ENCODE measurements around the gene IBSP.

Gene IBSP

DNA sequence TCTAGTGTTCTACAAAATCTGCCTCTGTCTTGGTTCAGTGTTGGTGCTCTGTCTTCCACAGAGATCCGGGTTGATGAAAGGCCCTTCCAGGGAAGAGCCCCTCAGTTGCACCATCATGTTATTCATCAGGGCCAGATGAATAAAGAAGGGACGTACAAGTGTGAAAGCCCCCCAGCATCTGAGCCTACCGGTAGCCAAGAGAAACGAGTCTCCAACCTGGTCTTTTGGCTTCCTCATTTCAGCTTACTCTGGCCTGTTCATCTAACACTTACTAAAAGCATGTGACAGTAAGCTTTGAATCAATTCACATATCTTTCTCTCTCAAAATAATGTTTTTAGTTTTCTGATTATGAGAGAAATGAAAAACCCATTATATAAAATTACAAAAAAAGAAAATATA lies 52.6 kb downstream of the IBSP start:
- H3K4me1 ChIP-seq (ENCODE audit: control insufficient read depth in 2 of 2, insufficient read depth in 1 of 2, low read depth in 1 of 2, low read length in 2 of 2): no peaks in the 10 kb centered on the region
- H4K8ac ChIP-seq (ENCODE audit: low read depth, low read length): no peak overlapping the region
- H3K79me1 ChIP-seq (ENCODE audit: low read depth, low read length): no peaks in the 10 kb centered on the region
- H2BK5ac ChIP-seq (ENCODE audit: low read length): no peak overlapping the region
- no CpG with 5 or more reads among the region's 4 CpGs for WGBS, 2 donors (ENCODE audit: extremely low coverage in 2 of 2, insufficient read length in 2 of 2, insufficient replicate concordance in 1 of 2)
- no peak overlapping the region for H3K9ac ChIP-seq (ENCODE audit: low read depth, low read length, poor library complexity)
- no peak overlapping the region for H3K4me2 ChIP-seq (ENCODE audit: insufficient read depth, low read length, poor library complexity, severe bottlenecking)
- no peak overlapping the region for H3K23ac ChIP-seq (ENCODE audit: low read depth, low read length, poor library complexity)
- no peak overlapping the region for H3K14ac ChIP-seq (ENCODE audit: low read length)
- H2BK120ac ChIP-seq (ENCODE audit: low read depth, low read length): no peak overlapping the region
- no peak overlapping the region for H3K4me3 ChIP-seq (ENCODE audit: low read length in 2 of 2)
- H3K27ac ChIP-seq (replicated peaks; ENCODE audit: low read length): no peak overlapping the region
- H3K9me3 ChIP-seq (replicated peaks in 1 of 2; ENCODE audit: control insufficient read depth in 2 of 2, insufficient read depth in 1 of 2, low read depth in 1 of 2, low read length in 2 of 2): no peaks in the 10 kb centered on the region
- peaks cover 0 to 7% (median 0%) of the 10 kb centered on the region in 3 experiments for H3K27me3 ChIP-seq (ENCODE audit: control insufficient read depth in 3 of 3, insufficient read depth in 3 of 3, low read depth in 1 of 3, low read length in 3 of 3)
- H3K18ac ChIP-seq (ENCODE audit: low read length): no peak overlapping the region
- no peak overlapping the region for H4K91ac ChIP-seq (ENCODE audit: low read depth, low read length, poor library complexity)
- no peak overlapping the region for H3K4ac ChIP-seq (ENCODE audit: low read length)
- no peak overlapping the region for H2BK12ac ChIP-seq (ENCODE audit: low read length)
- DNase-seq (ENCODE audit: low spot score): no peak
- H2AFZ ChIP-seq (ENCODE audit: low read length): no peak overlapping the region
- no peak overlapping the region for H2AK5ac ChIP-seq (ENCODE audit: low read depth, low read length)
- no peaks in the 10 kb centered on the region for H3K36me3 ChIP-seq (replicated peaks in 1 of 2; ENCODE audit: control insufficient read depth in 2 of 2, insufficient read depth in 2 of 2, low read length in 2 of 2)
- H2BK15ac ChIP-seq (ENCODE audit: low read length): no peak overlapping the region

DNA sequence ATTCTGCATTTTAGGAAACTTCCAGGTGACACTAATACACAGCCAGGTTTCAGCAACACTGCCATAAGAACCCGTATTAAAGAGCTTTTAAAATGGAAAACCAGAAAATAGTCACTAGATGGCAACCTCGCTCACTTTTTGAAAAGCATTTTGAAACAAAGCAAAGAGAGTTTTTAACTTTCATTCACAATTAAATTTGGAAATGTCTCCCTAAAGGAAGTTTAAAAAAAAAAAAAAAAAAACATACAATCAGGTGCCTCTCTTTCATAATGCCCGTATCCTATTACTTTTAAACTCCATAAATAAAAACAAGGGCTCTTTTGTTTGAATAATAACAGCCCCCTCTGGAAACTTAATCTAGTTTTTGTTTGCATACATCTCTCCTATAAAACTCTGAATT lies 53.8 kb downstream of the IBSP start:
- Histone ChIP-seq H2BK5ac (ENCODE audit: low read length) (no peak overlapping the region), H3K36me3 (replicated peaks in 1 of 2; ENCODE audit: control insufficient read depth in 2 of 2, insufficient read depth in 2 of 2, low read length in 2 of 2) (no peaks in the 10 kb centered on the region), H3K79me1 (ENCODE audit: low read depth, low read length) (no peaks in the 10 kb centered on the region), H2AFZ (ENCODE audit: low read length) (peak overlapping the region; percentile 30), H2AK5ac (ENCODE audit: low read depth, low read length) (no peak overlapping the region), H3K9ac (ENCODE audit: low read depth, low read length, poor library complexity) (no peak overlapping the region), H3K23ac (ENCODE audit: low read depth, low read length, poor library complexity) (no peak overlapping the region), H3K4ac (ENCODE audit: low read length) (no peak overlapping the region), H3K27ac (replicated peaks; ENCODE audit: low read length) (no peak overlapping the region), H2BK12ac (ENCODE audit: low read length) (no peak overlapping the region), H3K18ac (ENCODE audit: low read length) (no peak overlapping the region), H3K27me3 (ENCODE audit: control insufficient read depth in 3 of 3, insufficient read depth in 3 of 3, low read depth in 1 of 3, low read length in 3 of 3) (peaks cover 0 to 7% (median 0%) of the 10 kb centered on the region in 3 experiments), H3K9me3 (replicated peaks in 1 of 2; ENCODE audit: control insufficient read depth in 2 of 2, insufficient read depth in 1 of 2, low read depth in 1 of 2, low read length in 2 of 2) (no peaks in the 10 kb centered on the region), H2BK120ac (ENCODE audit: low read depth, low read length) (no peak overlapping the region), H3K4me3 (ENCODE audit: low read length in 2 of 2) (no peak overlapping the region), H2BK15ac (ENCODE audit: low read length) (no peak overlapping the region), H4K91ac (ENCODE audit: low read depth, low read length, poor library complexity) (no peak overlapping the region), H3K4me1 (ENCODE audit: control insufficient read depth in 2 of 2, insufficient read depth in 1 of 2, low read depth in 1 of 2, low read length in 2 of 2) (no peaks in the 10 kb centered on the region), H3K14ac (ENCODE audit: low read length) (no peak overlapping the region), H4K8ac (ENCODE audit: low read depth, low read length) (no peak overlapping the region), H3K4me2 (ENCODE audit: insufficient read depth, low read length, poor library complexity, severe bottlenecking) (no peak overlapping the region)
- WGBS, 2 donors (ENCODE audit: extremely low coverage in 2 of 2, insufficient read length in 2 of 2, insufficient replicate concordance in 1 of 2): no CpG with 5 or more reads among the region's 3 CpGs
- peak; percentile 17 for DNase-seq (ENCODE audit: low spot score)

DNA sequence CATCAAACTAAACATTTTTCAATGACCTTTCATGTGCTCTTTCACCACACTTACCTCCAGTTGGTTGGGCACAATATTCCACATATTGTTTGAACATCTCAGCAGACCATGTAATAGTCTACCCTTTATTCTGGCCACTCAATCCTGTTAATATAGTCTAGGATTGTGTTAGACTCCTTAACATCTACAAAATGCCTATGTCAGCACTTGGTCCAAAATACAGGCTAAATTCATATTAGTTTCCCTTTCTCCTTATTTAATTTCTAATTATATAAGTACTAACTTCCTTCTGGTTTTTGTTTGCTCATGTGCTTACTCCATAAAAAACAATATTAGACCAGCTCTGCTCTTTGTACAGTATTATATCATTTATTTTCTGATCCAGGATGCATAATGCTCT lies 54.5 kb downstream of the IBSP start:
- Histone ChIP-seq H2BK120ac (ENCODE audit: low read depth, low read length) (no peak overlapping the region), H3K4ac (ENCODE audit: low read length) (no peak overlapping the region)

DNA sequence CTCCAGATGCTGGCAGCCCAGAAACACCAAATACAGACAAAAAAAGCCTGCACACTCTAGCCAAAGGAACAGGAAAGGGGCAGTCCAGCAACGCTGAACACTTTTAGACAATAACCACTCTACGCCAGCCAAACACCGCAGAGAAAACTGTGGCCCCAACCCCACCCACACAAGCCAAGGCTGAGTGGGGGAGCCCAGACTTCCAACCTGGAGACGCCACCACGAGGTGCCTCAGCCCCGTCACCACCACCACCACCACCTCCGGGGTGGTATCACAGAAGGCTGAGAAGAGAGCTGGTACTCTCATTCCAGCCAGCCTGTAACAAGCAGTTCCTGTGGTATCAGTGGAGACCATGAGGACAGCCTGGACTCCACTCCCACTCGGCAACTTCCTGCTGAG lies 56.2 kb downstream of the IBSP start:
- peak overlapping the region; percentile 53 for H4K91ac ChIP-seq (ENCODE audit: low read depth, low read length, poor library complexity)

More for the DNA sequence above, 54.5 kb downstream of the IBSP start:
- H3K4me3 ChIP-seq (ENCODE audit: low read length in 2 of 2): no peak overlapping the region
- H3K79me1 ChIP-seq (ENCODE audit: low read depth, low read length): no peaks in the 10 kb centered on the region
- no peak overlapping the region for H3K4me2 ChIP-seq (ENCODE audit: insufficient read depth, low read length, poor library complexity, severe bottlenecking)
- H2BK12ac ChIP-seq (ENCODE audit: low read length): no peak overlapping the region
- no peak overlapping the region for H3K18ac ChIP-seq (ENCODE audit: low read length)
- H3K36me3 ChIP-seq (replicated peaks in 1 of 2; ENCODE audit: control insufficient read depth in 2 of 2, insufficient read depth in 2 of 2, low read length in 2 of 2): no peaks in the 10 kb centered on the region
- no peak overlapping the region for H4K8ac ChIP-seq (ENCODE audit: low read depth, low read length)
- H3K9ac ChIP-seq (ENCODE audit: low read depth, low read length, poor library complexity): no peak overlapping the region
- no peak overlapping the region for H2AFZ ChIP-seq (ENCODE audit: low read length)
- H2BK5ac ChIP-seq (ENCODE audit: low read length): no peak overlapping the region
- no peaks in the 10 kb centered on the region for H3K4me1 ChIP-seq (ENCODE audit: control insufficient read depth in 2 of 2, insufficient read depth in 1 of 2, low read depth in 1 of 2, low read length in 2 of 2)
- H3K23ac ChIP-seq (ENCODE audit: low read depth, low read length, poor library complexity): no peak overlapping the region
- no peak overlapping the region for H3K27ac ChIP-seq (replicated peaks; ENCODE audit: low read length)
- H2AK5ac ChIP-seq (ENCODE audit: low read depth, low read length): no peak overlapping the region
- no peak for DNase-seq (ENCODE audit: low spot score)
- H3K14ac ChIP-seq (ENCODE audit: low read length): no peak overlapping the region
- H4K91ac ChIP-seq (ENCODE audit: low read depth, low read length, poor library complexity): no peak overlapping the region
- H2BK15ac ChIP-seq (ENCODE audit: low read length): no peak overlapping the region
- no peaks in the 10 kb centered on the region for H3K9me3 ChIP-seq (replicated peaks in 1 of 2; ENCODE audit: control insufficient read depth in 2 of 2, insufficient read depth in 1 of 2, low read depth in 1 of 2, low read length in 2 of 2)
- peaks cover 0 to 7% (median 0%) of the 10 kb centered on the region in 3 experiments for H3K27me3 ChIP-seq (ENCODE audit: control insufficient read depth in 3 of 3, insufficient read depth in 3 of 3, low read depth in 1 of 3, low read length in 3 of 3)

More for the DNA sequence above, 56.2 kb downstream of the IBSP start:
- no CpG with 5 or more reads among the region's 8 CpGs for WGBS, 2 donors (ENCODE audit: extremely low coverage in 2 of 2, insufficient read length in 2 of 2, insufficient replicate concordance in 1 of 2)
- Histone ChIP-seq H3K18ac (ENCODE audit: low read length) (no peak overlapping the region), H3K4me2 (ENCODE audit: insufficient read depth, low read length, poor library complexity, severe bottlenecking) (no peak overlapping the region), H3K4me3 (ENCODE audit: low read length in 2 of 2) (no peak overlapping the region), H3K79me1 (ENCODE audit: low read depth, low read length) (no peaks in the 10 kb centered on the region), H2BK120ac (ENCODE audit: low read depth, low read length) (no peak overlapping the region), H3K27me3 (ENCODE audit: control insufficient read depth in 3 of 3, insufficient read depth in 3 of 3, low read depth in 1 of 3, low read length in 3 of 3) (no peaks in the 10 kb centered on the region), H2AFZ (ENCODE audit: low read length) (no peak overlapping the region), H3K27ac (replicated peaks; ENCODE audit: low read length) (no peak overlapping the region), H2BK12ac (ENCODE audit: low read length) (no peak overlapping the region), H2BK15ac (ENCODE audit: low read length) (no peak overlapping the region), H3K36me3 (replicated peaks in 1 of 2; ENCODE audit: control insufficient read depth in 2 of 2, insufficient read depth in 2 of 2, low read length in 2 of 2) (no peaks in the 10 kb centered on the region), H3K4me1 (ENCODE audit: control insufficient read depth in 2 of 2, insufficient read depth in 1 of 2, low read depth in 1 of 2, low read length in 2 of 2) (no peaks in the 10 kb centered on the region), H3K4ac (ENCODE audit: low read length) (no peak overlapping the region), H3K9ac (ENCODE audit: low read depth, low read length, poor library complexity) (no peak overlapping the region), H4K8ac (ENCODE audit: low read depth, low read length) (no peak overlapping the region), H3K9me3 (replicated peaks in 1 of 2; ENCODE audit: control insufficient read depth in 2 of 2, insufficient read depth in 1 of 2, low read depth in 1 of 2, low read length in 2 of 2) (no peaks in the 10 kb centered on the region), H2AK5ac (ENCODE audit: low read depth, low read length) (no peak overlapping the region), H3K14ac (ENCODE audit: low read length) (no peak overlapping the region), H3K23ac (ENCODE audit: low read depth, low read length, poor library complexity) (no peak overlapping the region), H2BK5ac (ENCODE audit: low read length) (no peak overlapping the region)
- no peak for DNase-seq (ENCODE audit: low spot score)
